ENCODE measurements around the gene MGAT2.

- peak; percentile 97 for TF ChIP-seq POLR2A (IDR thresholded peaks at IDR 0.05; ENCODE audit: low read depth, low read length)
- peak; percentile 29; the same call in 1 of the 2 replicates for TF ChIP-seq CTCF (conservative IDR thresholded peaks at IDR 0.05; ENCODE audit: low read depth, low read length)
- TF ChIP-seq RFX5 (IDR thresholded peaks at IDR 0.05; ENCODE audit: low read depth, low read length): no peak
- TF ChIP-seq CEBPB (IDR thresholded peaks at IDR 0.05; ENCODE audit: low read depth, low read length): no peak
Measured at GRCh38 chr14:49620182-49621113, at the start of gene MGAT2, which contains the start of gene RPL36AL.

All from IMR-90 (cell line).